Transverse colon (tissue), 4 donors: ENCODE results near the gene NAP1L5. TPM values are rescaled to one million over a fixed set of nuclear protein-coding genes. Genes with fewer than 3 reads are reported as not detected.

Source experiments
- DNase-seq: peaks from one replicate; pipeline ENCODE4 v3.0.0-alpha.2; 2019
- H3K27ac ChIP-seq, 4 donors: fragments of 200-600 bp; sonication (generic); 2 replicates each; pipeline ENCODE4 v1.5.1; 2016 to 2018; ENCODE audit warnings: inconsistent platforms in 4 of 4
- H3K27me3 ChIP-seq: fragments of 200-600 bp; sonication (generic); 2 replicates; pipeline ENCODE4 v1.5.1; 2017; ENCODE audit warnings: inconsistent platforms
- H3K36me3 ChIP-seq, 4 donors: fragments of 200-600 bp; sonication (generic); 2 replicates each; pipeline ENCODE4 v1.5.1; 2017 to 2019; ENCODE audit warnings: inconsistent platforms in 4 of 4
- H3K4me1 ChIP-seq, 4 donors: fragments of 200-600 bp; sonication (generic); 2 replicates each; pipeline ENCODE4 v1.5.1; 2017 to 2020; ENCODE audit warnings: inconsistent platforms in 4 of 4
- H3K4me3 ChIP-seq, 4 donors: fragments of 200-600 bp; sonication (generic); 1 replicate in 1 of 4; 2 replicates in 3 of 4; pipeline versions ENCODE4 v1.5.1 to v1.6.1; 2017 to 2019; ENCODE audit warnings: inconsistent platforms in 4 of 4
- H3K9me3 ChIP-seq, 2 donors: fragments of 200-600 bp; sonication (generic); 2 replicates each; pipeline ENCODE4 v1.5.1; 2017 to 2019; ENCODE audit warnings: inconsistent platforms in 2 of 2
- EP300 ChIP-seq: sonication (generic); formaldehyde crosslinking; IDR thresholded peaks from one replicate; pipeline ENCODE4 v1.6.1; 2017; ENCODE audit warnings: antibody characterized with exemption, low read depth
- POLR2A ChIP-seq: fragments of 450-650 bp; IDR thresholded peaks from one replicate; pipeline ENCODE4 v1.6.1; 2016; ENCODE audit warnings: antibody characterized with exemption, mild to moderate bottlenecking, moderate library complexity
- POLR2AphosphoS5 ChIP-seq, 3 donors: sonication (generic); formaldehyde crosslinking; IDR thresholded peaks; one replicate each; pipeline ENCODE4 v1.6.1; 2016; ENCODE audit warnings: antibody characterized with exemption in 3 of 3
- WGBS, 2 donors: methylation state at CpG; one replicate each; pipeline ENCODE4 v1.1.5; 2018; ENCODE audit warnings: low coverage in 1 of 2; 5-methylcytosine and 5-hydroxymethylcytosine counted together
- in situ Hi-C, 4 donors: fragments of 200-750 bp; cut with MboI; loops; one replicate each; pipeline versions ENCODE4 v1.15.0 to v1.15.1; 2017; ENCODE audit warnings: low sequenced_read_pairs in 3 of 4, low pct_ligation_motif_present in 1 of 4, low pct_unique_long_range_greater_than_20kb in 1 of 4
- intact Hi-C: fragments of 100-400 bp; cut with DNase I; formaldehyde crosslinking; loops from one replicate; pipeline ENCODE4 v1.15.1; 2023; ENCODE audit warnings: low total_unique reads
- total RNA-seq, 4 donors: library from RNA; depleted of rRNA; stranded (reverse); fragments of >200 nt; gene quantifications; one replicate each; pipeline ENCODE4 v1.1.0, GENCODE V29; 2016
- TF ChIP-seq, protein P1 (sequence below), 5 experiments: fragments of 200-600 bp in 3 of 5; fragments of 450-650 bp in 2 of 5; sonication (generic) in 3 of 5; IDR thresholded peaks; 1 replicate in 2 of 5; 2 replicates in 3 of 5; pipeline ENCODE4 v1.5.1; 2016 to 2017; ENCODE audit warnings: antibody characterized with exemption in 5 of 5, inconsistent platforms in 3 of 5, mild to moderate bottlenecking in 2 of 5, moderate library complexity in 1 of 5

Gene NAP1L5
- total RNA-seq, 4 donors from 2014 or later, result 3.5 TPM; not detected in 2

DNA sequence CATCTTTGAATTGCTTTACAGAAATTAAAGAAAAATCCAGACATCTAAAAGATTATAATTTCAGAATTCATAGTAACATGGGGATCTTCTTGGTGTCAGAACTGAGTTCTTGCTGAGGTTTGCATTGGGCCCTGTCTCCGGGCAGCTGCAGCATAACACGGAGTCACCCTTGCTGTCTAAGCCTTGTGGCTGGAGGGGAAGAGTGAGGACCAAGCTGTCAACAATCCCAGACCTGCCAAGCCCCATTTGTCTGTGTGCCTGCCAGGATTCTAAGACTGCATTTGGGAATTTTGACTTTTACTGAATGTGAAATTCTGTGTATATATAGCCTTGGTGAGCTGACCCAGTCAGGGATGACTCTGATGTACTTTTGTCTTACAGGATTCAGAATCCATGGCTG lies 25.2 kb upstream of the NAP1L5 start:
- TF ChIP-seq POLR2AphosphoS5 (IDR thresholded peaks at IDR 0.05) (no peak), EP300 (no peak), POLR2A (no peak)
- TF ChIP-seq, protein P1, sequence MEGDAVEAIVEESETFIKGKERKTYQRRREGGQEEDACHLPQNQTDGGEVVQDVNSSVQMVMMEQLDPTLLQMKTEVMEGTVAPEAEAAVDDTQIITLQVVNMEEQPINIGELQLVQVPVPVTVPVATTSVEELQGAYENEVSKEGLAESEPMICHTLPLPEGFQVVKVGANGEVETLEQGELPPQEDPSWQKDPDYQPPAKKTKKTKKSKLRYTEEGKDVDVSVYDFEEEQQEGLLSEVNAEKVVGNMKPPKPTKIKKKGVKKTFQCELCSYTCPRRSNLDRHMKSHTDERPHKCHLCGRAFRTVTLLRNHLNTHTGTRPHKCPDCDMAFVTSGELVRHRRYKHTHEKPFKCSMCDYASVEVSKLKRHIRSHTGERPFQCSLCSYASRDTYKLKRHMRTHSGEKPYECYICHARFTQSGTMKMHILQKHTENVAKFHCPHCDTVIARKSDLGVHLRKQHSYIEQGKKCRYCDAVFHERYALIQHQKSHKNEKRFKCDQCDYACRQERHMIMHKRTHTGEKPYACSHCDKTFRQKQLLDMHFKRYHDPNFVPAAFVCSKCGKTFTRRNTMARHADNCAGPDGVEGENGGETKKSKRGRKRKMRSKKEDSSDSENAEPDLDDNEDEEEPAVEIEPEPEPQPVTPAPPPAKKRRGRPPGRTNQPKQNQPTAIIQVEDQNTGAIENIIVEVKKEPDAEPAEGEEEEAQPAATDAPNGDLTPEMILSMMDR (IDR thresholded peaks at IDR 0.05), result no peak
- in situ Hi-C loops, result loop anchor here in 2 of 4 donors (25.0 kb wide), 1 partner anchor 314 kb away; no protein-coding TSS in a partner anchor
- peaks cover 0 to under 1% of the 10 kb centered on the region in 2 donors for H3K9me3 ChIP-seq
- no peaks in the 10 kb centered on the region for H3K27me3 ChIP-seq
- no peak overlapping the region for H3K4me3 ChIP-seq
- intact Hi-C loops, result no loop called here
- H3K27ac ChIP-seq, result no peak overlapping the region
- WGBS, 2 donors, result 78% methylated on average over 2 of the region's 2 CpGs; no CpG with 5 or more reads in 1 of the 2 donors
- peaks cover 0 to 13% (median 4%) of the 10 kb centered on the region in 4 donors for H3K36me3 ChIP-seq
- no peaks in the 10 kb centered on the region for H3K4me1 ChIP-seq
- no peak for DNase-seq

GRCh38 chr4:88722276-88722780 lies 24.7 kb upstream of the NAP1L5 start:
- Histone ChIP-seq H3K9me3 (peaks cover 5 to 6% of the 10 kb centered on the region in 2 donors), H3K27ac (no peak overlapping the region), H3K4me3 (no peak overlapping the region), H3K36me3 (peaks cover 0 to 13% (median 4%) of the 10 kb centered on the region in 4 donors), H3K4me1 (no peaks in the 10 kb centered on the region), H3K27me3 (no peaks in the 10 kb centered on the region)
- intact Hi-C loops, result no loop called here
- no peak for DNase-seq
- in situ Hi-C loops, result loop anchor here in 2 of 4 donors (25.0 kb wide), 1 partner anchor 315 kb away; no protein-coding TSS in a partner anchor
- 91 to 100% methylated on average over 3 to 10 of the region's 10 CpGs for WGBS, 2 donors
- TF ChIP-seq POLR2AphosphoS5 (IDR thresholded peaks at IDR 0.05), result no peak

- no peaks in the 10 kb centered on the region for H3K27me3 ChIP-seq
- intact Hi-C loops (no loop called here), in situ Hi-C loops (loop anchor here in 2 of 4 donors (25.0 kb wide), 1 partner anchor 317 kb away; no protein-coding TSS in a partner anchor)
- no peak for DNase-seq
- H3K4me3 ChIP-seq, result no peak overlapping the region
- peaks cover 13 to 14% of the 10 kb centered on the region in 2 donors for H3K9me3 ChIP-seq
- no peak overlapping the region for H3K27ac ChIP-seq
- peaks cover 0 to 23% (median 8%) of the 10 kb centered on the region in 4 donors for H3K36me3 ChIP-seq
- H3K4me1 ChIP-seq, result no peaks in the 10 kb centered on the region
- WGBS, 2 donors, result 89 to 90% methylated on average over 2 to 10 of the region's 10 CpGs
- no peak for TF ChIP-seq POLR2AphosphoS5 (IDR thresholded peaks at IDR 0.05)
- TF ChIP-seq, protein P1 (IDR thresholded peaks at IDR 0.05), result no peak
Measured at GRCh38 chr4:88720451-88721428, 23.1 kb upstream of the NAP1L5 start.

DNA sequence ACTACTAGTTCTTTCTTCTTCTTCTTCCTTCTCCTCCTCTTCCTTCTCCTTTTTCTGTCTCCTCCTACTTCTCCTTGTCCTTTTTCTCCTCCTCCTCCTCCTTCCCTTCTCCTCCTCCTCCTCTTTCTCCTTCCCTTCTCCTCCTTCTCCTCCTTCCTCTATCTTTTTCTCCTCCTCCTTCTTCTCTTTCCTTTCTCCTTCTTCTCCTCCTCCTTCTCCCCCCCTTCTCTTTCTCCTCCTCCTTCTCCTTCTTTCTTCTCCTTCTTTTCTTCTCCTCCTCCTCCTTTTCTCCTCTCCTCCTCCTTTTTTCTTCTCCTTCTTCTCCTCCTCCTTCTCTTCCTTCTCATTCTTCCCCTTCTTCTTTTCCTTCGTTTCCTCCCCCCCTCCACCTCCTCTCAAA lies 21.8 kb upstream of the NAP1L5 start:
- WGBS, 2 donors, result 94 to 100% methylated on average over 1 of the region's 1 CpG
- in situ Hi-C loops (loop anchor here in 2 of 4 donors (25.0 kb wide), 1 partner anchor 318 kb away; no protein-coding TSS in a partner anchor), intact Hi-C loops (no loop called here)
- no peak for DNase-seq
- Histone ChIP-seq H3K4me1 (no peaks in the 10 kb centered on the region), H3K27ac (no peak overlapping the region), H3K27me3 (no peaks in the 10 kb centered on the region), H3K36me3 (peaks cover 0 to 25% (median 8%) of the 10 kb centered on the region in 4 donors), H3K4me3 (no peak overlapping the region), H3K9me3 (peaks cover 13 to 14% of the 10 kb centered on the region in 2 donors)
- no peak for TF ChIP-seq EP300
- TF ChIP-seq, protein P1 (IDR thresholded peaks at IDR 0.05), result no peak
- no peak for TF ChIP-seq POLR2AphosphoS5 (IDR thresholded peaks at IDR 0.05)
